ENCODE measurements around the gene GSTT2.

GSTT2 gene

DNA sequence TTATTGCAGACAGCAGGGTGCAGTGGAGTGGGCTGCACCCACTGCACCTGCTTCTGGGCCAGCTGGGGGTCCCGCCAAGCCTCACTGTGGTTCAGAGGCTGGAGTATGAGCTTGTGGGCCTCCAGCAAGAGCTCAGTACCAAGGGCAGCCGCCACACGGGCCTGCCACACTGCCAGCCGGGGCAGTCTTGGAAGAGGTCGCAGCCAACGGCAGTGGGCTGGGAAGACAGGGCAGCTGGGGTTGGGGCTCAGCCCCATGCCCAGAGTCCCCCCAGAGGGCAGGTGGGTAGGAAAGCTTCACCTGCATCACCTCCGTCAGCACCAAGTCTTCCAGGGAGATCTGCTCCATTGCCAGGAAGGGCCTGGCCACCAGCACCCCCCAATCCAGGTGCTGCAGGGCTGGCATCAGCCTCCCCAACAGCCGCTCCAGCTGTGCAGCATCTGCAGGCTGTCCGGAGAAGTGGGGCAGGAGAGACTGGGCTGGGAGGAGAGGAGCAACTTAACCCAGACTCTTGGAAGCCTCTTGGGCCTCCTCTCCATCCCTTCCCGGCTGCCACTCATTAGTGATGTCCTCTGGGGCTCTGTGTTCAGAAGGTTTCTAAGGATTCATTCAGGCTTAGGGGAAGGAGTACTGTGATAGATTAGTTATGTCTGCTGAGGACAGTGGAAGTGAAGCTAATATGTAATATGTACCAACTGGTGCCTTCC is 26.4 kb downstream of the GSTT2 start:
- H3K4me2 ChIP-seq (ENCODE audit: low read length): no peak overlapping the region
- H3K27me3 ChIP-seq (ENCODE audit: control insufficient read depth, insufficient read depth, low read length): no peaks in the 10 kb centered on the region
- TF ChIP-seq, protein P1, sequence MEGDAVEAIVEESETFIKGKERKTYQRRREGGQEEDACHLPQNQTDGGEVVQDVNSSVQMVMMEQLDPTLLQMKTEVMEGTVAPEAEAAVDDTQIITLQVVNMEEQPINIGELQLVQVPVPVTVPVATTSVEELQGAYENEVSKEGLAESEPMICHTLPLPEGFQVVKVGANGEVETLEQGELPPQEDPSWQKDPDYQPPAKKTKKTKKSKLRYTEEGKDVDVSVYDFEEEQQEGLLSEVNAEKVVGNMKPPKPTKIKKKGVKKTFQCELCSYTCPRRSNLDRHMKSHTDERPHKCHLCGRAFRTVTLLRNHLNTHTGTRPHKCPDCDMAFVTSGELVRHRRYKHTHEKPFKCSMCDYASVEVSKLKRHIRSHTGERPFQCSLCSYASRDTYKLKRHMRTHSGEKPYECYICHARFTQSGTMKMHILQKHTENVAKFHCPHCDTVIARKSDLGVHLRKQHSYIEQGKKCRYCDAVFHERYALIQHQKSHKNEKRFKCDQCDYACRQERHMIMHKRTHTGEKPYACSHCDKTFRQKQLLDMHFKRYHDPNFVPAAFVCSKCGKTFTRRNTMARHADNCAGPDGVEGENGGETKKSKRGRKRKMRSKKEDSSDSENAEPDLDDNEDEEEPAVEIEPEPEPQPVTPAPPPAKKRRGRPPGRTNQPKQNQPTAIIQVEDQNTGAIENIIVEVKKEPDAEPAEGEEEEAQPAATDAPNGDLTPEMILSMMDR (IDR thresholded peaks at IDR 0.05): no peak

DNA sequence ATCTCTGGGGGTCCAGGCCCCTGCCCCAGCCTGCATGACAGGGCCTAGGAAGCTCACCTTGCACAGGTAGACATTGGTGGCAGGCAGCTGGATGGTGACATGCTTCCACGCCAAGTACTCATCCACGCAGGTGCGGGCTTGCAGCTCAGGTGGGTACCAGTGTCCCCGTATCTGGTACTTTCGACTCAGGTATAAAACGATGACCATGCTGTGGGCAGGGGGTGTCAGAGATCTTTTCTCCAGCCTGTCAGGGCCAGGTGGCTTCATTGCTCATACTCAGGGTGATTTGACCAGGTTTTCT is 26.9 kb downstream of the GSTT2 start:
- peaks cover 4% of the 10 kb centered on the region for H3K79me2 ChIP-seq
- H3K27me3 ChIP-seq (ENCODE audit: control insufficient read depth, insufficient read depth, low read length): no peaks in the 10 kb centered on the region
- H3K4me3 ChIP-seq (ENCODE audit: low read depth, low read length): no peak overlapping the region
- no peaks in the 10 kb centered on the region for H3K36me3 ChIP-seq (ENCODE audit: control insufficient read depth, insufficient read depth, low read length)
- no peak overlapping the region for H3K4me2 ChIP-seq (ENCODE audit: low read length)
- TF ChIP-seq, protein P1 (IDR thresholded peaks at IDR 0.05): no peak
- H3K27ac ChIP-seq: no peak overlapping the region
- no peaks in the 10 kb centered on the region for H3K9me3 ChIP-seq (ENCODE audit: control insufficient read depth, low read length)
- no peak overlapping the region for H2AFZ ChIP-seq
- no peaks in the 10 kb centered on the region for H3K4me1 ChIP-seq
- no peak overlapping the region for H3K9ac ChIP-seq

More for the DNA sequence above, 26.4 kb downstream of the GSTT2 start:
- Histone ChIP-seq H3K9me3 (ENCODE audit: control insufficient read depth, low read length) (no peaks in the 10 kb centered on the region), H3K4me3 (ENCODE audit: low read depth, low read length) (no peak overlapping the region), H3K9ac (no peak overlapping the region), H3K79me2 (no peaks in the 10 kb centered on the region), H3K4me1 (no peaks in the 10 kb centered on the region), H3K36me3 (ENCODE audit: control insufficient read depth, insufficient read depth, low read length) (no peaks in the 10 kb centered on the region), H3K27ac (no peak overlapping the region), H2AFZ (no peak overlapping the region)

DNA sequence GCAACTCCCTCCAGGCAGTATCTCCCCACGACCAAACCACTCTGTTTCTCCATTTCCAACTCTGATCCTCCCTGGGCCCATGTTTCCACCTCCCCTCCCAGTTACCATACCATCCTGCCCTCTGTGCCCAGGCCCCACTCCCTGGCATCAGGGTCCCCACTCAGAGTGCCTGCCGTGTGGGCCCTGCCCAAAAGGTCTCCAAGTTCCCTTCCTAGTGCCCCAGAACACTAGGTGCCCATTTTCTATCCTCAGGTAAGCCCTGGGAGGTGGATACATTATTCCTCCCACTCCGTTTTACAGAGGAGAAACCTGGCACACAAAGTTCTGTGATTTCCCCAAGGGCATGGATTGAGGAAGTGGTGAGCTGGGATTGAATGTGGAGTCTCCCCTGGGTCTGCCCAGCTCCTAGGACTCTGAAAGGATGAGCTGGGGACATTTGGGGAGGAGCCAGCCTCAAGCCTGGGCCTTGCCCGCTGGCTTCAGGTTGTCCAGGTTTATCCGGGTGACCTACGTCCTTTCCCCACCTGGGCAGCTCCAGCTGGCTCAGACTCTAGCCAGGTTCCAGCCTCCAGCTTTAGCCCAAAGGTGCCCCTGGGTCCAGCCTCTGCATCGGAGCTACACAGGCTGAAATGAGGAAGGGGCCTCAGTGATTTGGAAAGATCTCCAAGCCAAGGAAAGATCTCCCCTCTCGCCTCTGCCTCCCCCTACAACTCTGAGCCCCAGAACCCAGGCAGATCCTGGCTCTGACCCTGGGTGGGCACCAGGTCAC is 27.5 kb downstream of the GSTT2 start:
- Histone ChIP-seq H3K79me2 (peaks cover 4% of the 10 kb centered on the region), H2AFZ (no peak overlapping the region), H3K4me3 (ENCODE audit: low read depth, low read length) (no peak overlapping the region), H3K9me3 (ENCODE audit: control insufficient read depth, low read length) (no peaks in the 10 kb centered on the region), H3K4me2 (ENCODE audit: low read length) (no peak overlapping the region), H3K27ac (no peak overlapping the region), H3K36me3 (ENCODE audit: control insufficient read depth, insufficient read depth, low read length) (no peaks in the 10 kb centered on the region), H3K9ac (no peak overlapping the region), H3K4me1 (no peaks in the 10 kb centered on the region), H3K27me3 (ENCODE audit: control insufficient read depth, insufficient read depth, low read length) (no peaks in the 10 kb centered on the region)
- TF ChIP-seq, protein P1 (IDR thresholded peaks at IDR 0.05): no peak

DNA sequence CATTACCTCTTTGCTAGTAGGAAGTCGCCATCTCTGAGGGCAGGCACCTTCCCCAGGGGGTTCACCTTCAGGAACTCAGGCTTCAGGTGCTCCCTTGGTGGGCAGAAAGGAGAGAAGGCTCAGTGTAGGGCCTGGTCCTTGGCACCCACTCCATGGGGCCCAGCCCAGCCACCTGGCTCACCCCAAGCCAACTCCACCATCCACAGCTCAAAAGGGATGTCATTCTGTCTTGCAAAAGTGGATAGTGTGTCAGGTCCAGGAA is 28.0 kb downstream of the GSTT2 start:
- Histone ChIP-seq H3K79me2 (peaks cover 4% of the 10 kb centered on the region), H3K27ac (no peak overlapping the region), H3K9me3 (ENCODE audit: control insufficient read depth, low read length) (no peaks in the 10 kb centered on the region), H3K9ac (no peak overlapping the region), H3K27me3 (ENCODE audit: control insufficient read depth, insufficient read depth, low read length) (no peaks in the 10 kb centered on the region), H3K36me3 (ENCODE audit: control insufficient read depth, insufficient read depth, low read length) (no peaks in the 10 kb centered on the region), H3K4me1 (no peaks in the 10 kb centered on the region), H2AFZ (no peak overlapping the region), H3K4me3 (ENCODE audit: low read depth, low read length) (no peak overlapping the region), H3K4me2 (ENCODE audit: low read length) (no peak overlapping the region)
- TF ChIP-seq, protein P1 (IDR thresholded peaks at IDR 0.05): no peak
